Hepatocyte (in vitro differentiated cells): ENCODE measurements around the gene WSCD1.

Source experiments
- CTCF ChIP-seq: fragments of 200-600 bp; sonication (generic); IDR thresholded peaks from 2 replicates; pipeline ENCODE4 v1.5.1; 2016; ENCODE audit warnings: antibody characterized with exemption, mild to moderate bottlenecking; ENCODE audit not compliant: poor library complexity
- EZH2 ChIP-seq: fragments of 200-600 bp; sonication (generic); IDR thresholded peaks from 2 replicates; pipeline ENCODE4 v1.6.1; 2016; ENCODE audit warnings: antibody characterized with exemption, mild to moderate bottlenecking, borderline replicate concordance
- EZH2phosphoT487 ChIP-seq: fragments of 200-600 bp; sonication (generic); IDR thresholded peaks from one replicate; pipeline ENCODE4 v1.6.1; 2018; ENCODE audit warnings: antibody characterized with exemption, mild to moderate bottlenecking, low read depth, moderate library complexity; ENCODE audit not compliant: unreplicated experiment, severe bottlenecking

GRCh38 chr17:6124856-6125255 lies 54.7 kb downstream of the WSCD1 start:
- TF ChIP-seq EZH2 (no peak), CTCF (no peak), EZH2phosphoT487 (no peak)
